HepG2 (cell line): ENCODE measurements around the gene SH2D6. TPM values are rescaled to one million over a fixed set of nuclear protein-coding genes. Genes with fewer than 3 reads are reported as not detected.

ENCODE experiments used
- ATAC-seq: fragments of 200-7000 bp; cut with Tn5 transposase; 3 replicates; pipeline ENCODE4 v1.9.1; 2020; ENCODE audit warnings: mild to moderate bottlenecking, moderate library complexity
- BruUV-seq: library from RNA; stranded (reverse); fragments of 400-500 nt; replicated peaks from 2 replicates; lab custom pipeline; 2021; lab: Mats Ljungman, UMichigan
- CTCF ChIA-PET: fragments of 300-600 bp; formaldehyde crosslinking; extraction: SDS; loops from one replicate; lab custom pipeline; 2021; ENCODE audit warnings: low total read pairs, inconsistent platforms, low intra/inter-chr PET ratio; lab: Yijun Ruan, JAX
- POLR2A ChIA-PET: fragments of 350-600 bp; sonication (Branson Sonifier 250); formaldehyde crosslinking; loops from one replicate; lab custom pipeline; 2020; ENCODE audit warnings: antibody characterized with exemption, inconsistent platforms; lab: Yijun Ruan, JAX
- DNase-seq: peaks from one replicate; pipeline ENCODE4 v3.0.0-alpha.2; 2015; ENCODE audit warnings: low spot score
- FAIRE-seq: peaks from 3 replicates; lab custom pipeline; 2011; peaks lifted over from hg19 to GRCh38; lab: Jason Lieb, UNC
- H2AFZ ChIP-seq: one replicate; pipeline ENCODE4 v1.6.1; 2011; ENCODE audit warnings: low read length, inconsistent platforms
- H3K27ac ChIP-seq: fragments of 300-600 bp; 3 replicates; pipeline ENCODE4 v1.8.0; 2011; ENCODE audit warnings: mixed run types, mild to moderate bottlenecking, mixed read lengths, low read length, inconsistent platforms; ENCODE audit not compliant: insufficient read depth; ENCODE audit errors: extremely low read length
- H3K27me3 ChIP-seq, 2 experiments: fragments of 200-600 bp in 1 of 2; 2 replicates in 1 of 2; 3 replicates in 1 of 2; pipeline versions ENCODE4 v1.6.0 to v1.8.0; 2011; ENCODE audit warnings: low read length in 2 of 2, mild to moderate bottlenecking in 2 of 2, moderate library complexity in 2 of 2, inconsistent platforms in 1 of 2; ENCODE audit not compliant: insufficient read depth in 2 of 2, control insufficient read depth in 1 of 2
- H3K36me3 ChIP-seq, 2 experiments: fragments of 200-600 bp in 1 of 2; replicated peaks in 1 of 2; 2 replicates in 1 of 2; 3 replicates in 1 of 2; pipeline versions ENCODE4 v1.5.1 to v1.8.0; 2011; ENCODE audit warnings: low read length in 2 of 2, inconsistent platforms in 1 of 2; ENCODE audit not compliant: insufficient read depth in 2 of 2, control insufficient read depth in 1 of 2
- H3K4me1 ChIP-seq: 2 replicates; pipeline ENCODE4 v1.5.1; 2012; ENCODE audit warnings: low read length, inconsistent platforms; ENCODE audit not compliant: insufficient read depth
- H3K4me2 ChIP-seq: 2 replicates; pipeline ENCODE4 v1.6.0; 2011; ENCODE audit warnings: low read depth, low read length, inconsistent platforms
- H3K4me3 ChIP-seq, 3 experiments: fragments of 200-600 bp in 1 of 3; sonication (generic), shearing (Covaris generic) in 1 of 3; replicated peaks in 1 of 3; 2 replicates each; pipeline ENCODE4 v1.5.1; 2011 to 2016; ENCODE audit warnings: low read length in 3 of 3, inconsistent platforms in 2 of 3, low read depth in 2 of 3, mild to moderate bottlenecking in 2 of 3, control low read depth in 1 of 3, mixed read lengths in 1 of 3; ENCODE audit not compliant: insufficient read depth in 1 of 3
- H3K79me2 ChIP-seq: one replicate; pipeline ENCODE4 v1.6.1; 2011; ENCODE audit warnings: low read length, inconsistent platforms; ENCODE audit not compliant: insufficient read depth
- H3K9ac ChIP-seq: 2 replicates; pipeline ENCODE4 v1.6.0; 2011; ENCODE audit warnings: mild to moderate bottlenecking, low read depth, low read length, inconsistent platforms; ENCODE audit not compliant: insufficient read depth
- H3K9me3 ChIP-seq: 2 replicates; pipeline ENCODE4 v1.5.1; 2012; ENCODE audit warnings: mild to moderate bottlenecking, low read length
- H4K20me1 ChIP-seq: 2 replicates; pipeline ENCODE4 v1.6.0; 2011; ENCODE audit warnings: inconsistent platforms, mild to moderate bottlenecking, low read length, moderate library complexity; ENCODE audit not compliant: insufficient read depth
- CHCHD3 ChIP-seq: sonication (generic); formaldehyde crosslinking; IDR thresholded peaks from 2 replicates; pipeline ENCODE4 v1.8.0; 2022; ENCODE audit warnings: mild to moderate bottlenecking, missing genetic modification reagents, moderate library complexity
- GATA4 ChIP-seq: sonication (generic); IDR thresholded peaks from 2 replicates; pipeline ENCODE4 v1.6.1; 2016; ENCODE audit warnings: antibody characterized with exemption, low read depth, borderline replicate concordance
- NR0B2 ChIP-seq: sonication (generic); formaldehyde crosslinking; IDR thresholded peaks from 2 replicates; pipeline ENCODE4 v1.4.0; 2020; ENCODE audit warnings: mild to moderate bottlenecking, missing genetic modification reagents
- NR2F6 ChIP-seq, 2 experiments: IDR thresholded peaks; 2 replicates each; pipeline ENCODE4 v1.6.1; 2016; ENCODE audit warnings: antibody characterized with exemption in 1 of 2, mild to moderate bottlenecking in 1 of 2
- POGK ChIP-seq: sonication (generic); formaldehyde crosslinking; conservative IDR thresholded peaks from 2 replicates; pipeline ENCODE4 v1.8.0; 2022; ENCODE audit warnings: mild to moderate bottlenecking, moderate library complexity, missing genetic modification reagents
- ZFX ChIP-seq: sonication (generic); formaldehyde crosslinking; IDR thresholded peaks from 2 replicates; pipeline ENCODE4 v1.4.0; 2020; ENCODE audit warnings: mild to moderate bottlenecking, low read depth, missing genetic modification reagents, moderate library complexity
- ZNF225 ChIP-seq: sonication (generic); formaldehyde crosslinking; IDR thresholded peaks from 2 replicates; pipeline ENCODE4 v1.4.0; 2020; ENCODE audit warnings: mild to moderate bottlenecking, missing genetic modification reagents
- ZNF687 ChIP-seq: sonication (generic); formaldehyde crosslinking; IDR thresholded peaks from 2 replicates; pipeline ENCODE4 v1.5.1; 2020; ENCODE audit warnings: mild to moderate bottlenecking, missing genetic modification reagents, moderate library complexity
- ZNF747 ChIP-seq: sonication (generic); formaldehyde crosslinking; IDR thresholded peaks from 2 replicates; pipeline ENCODE4 v1.8.1; 2023; ENCODE audit warnings: missing genetic modification reagents, mild to moderate bottlenecking, borderline replicate concordance
- ZNF839 ChIP-seq: sonication (generic); formaldehyde crosslinking; IDR thresholded peaks from 2 replicates; pipeline ENCODE4 v1.4.0; 2020; ENCODE audit warnings: missing genetic modification reagents, mild to moderate bottlenecking, borderline replicate concordance
- ZNF841 ChIP-seq: sonication (generic); formaldehyde crosslinking; IDR thresholded peaks from 2 replicates; pipeline ENCODE4 v1.8.1; 2023; ENCODE audit warnings: missing genetic modification reagents, borderline replicate concordance
- WGBS: methylation state at CpG from one replicate; pipeline ENCODE4 v1.1.6; 2017; ENCODE audit warnings: low lambda C conversion rate; 5-methylcytosine and 5-hydroxymethylcytosine counted together
- in situ Hi-C: cut with HindIII; loops from 2 replicates; pipeline ENCODE4 v1.10.0; 2017; ENCODE audit warnings: low pct_unique_long_range_greater_than_20kb; ENCODE audit not compliant: extremely low pct_ligation_motif_present
- intact Hi-C: fragments of 100-400 bp; cut with micrococcal nuclease; formaldehyde crosslinking; loops from one replicate; pipeline ENCODE4 v1.10.0; 2022; ENCODE audit not compliant: unreplicated experiment
- polyA plus RNA-seq, 8 experiments: library from polyadenylated mRNA; depleted of rRNA in 3 of 8; stranded (reverse) in 7 of 8; unstranded in 1 of 8; fragments of >200 nt; fragmentation: Illumina TruSeq in 4 of 8; extraction: Trizol in 4 of 8; gene quantifications; 2 replicates each; pipeline versions ENCODE4 v1.2.1 to v1.2.3, GENCODE V29; 2011 to 2016; ENCODE audit warnings: low read depth in 4 of 8, missing spikeins in 1 of 8, mixed read lengths in 1 of 8; ENCODE audit not compliant: insufficient read depth in 1 of 8
- total RNA-seq, 5 experiments: library from RNA; depleted of rRNA; stranded (reverse); fragments of >200 nt; fragmentation: Illumina TruSeq; extraction: Trizol; gene quantifications; 2 replicates each; pipeline ENCODE4 v1.2.3, GENCODE V29; 2016; ENCODE audit warnings: low read depth in 1 of 5

The SH2D6 gene
- total and polyA plus RNA-seq, 2 of the 13 experiments (the other 11 are each of a cell fraction or from before 2014, with no cell fraction given) = 0.11 to 0.26 TPM

GRCh38 chr2:85369500-85369899, 49.0 kb upstream of the SH2D6 start:
- H3K27ac ChIP-seq = no peak overlapping the region
- no TSS peak for BruUV-seq
- no peaks in the 10 kb centered on the region for H3K79me2 ChIP-seq
- ChIA-PET CTCF (no interaction called here), POLR2A (interaction anchor here (1.1 to 2.9 kb wide), 7 partner anchors 15 to 215 kb away, joined by 3 to 25 read pairs (median 6); partner anchors contain the start of genes ELMOD3, MAT2A, RETSAT and SH2D6)
- no peak overlapping the region for H2AFZ ChIP-seq
- 81% methylated on average over 4 of the region's 5 CpGs for WGBS
- DNase-seq (no peak), FAIRE-seq (no peak), ATAC-seq (no peak)
- H3K36me3 ChIP-seq = no peaks in the 10 kb centered on the region
- in situ Hi-C loops = no loop called here
- H3K9ac ChIP-seq = no peak overlapping the region
- intact Hi-C loops = no loop called here
- H3K27me3 ChIP-seq = no peaks in the 10 kb centered on the region
- TF ChIP-seq ZFX (CRISPR knock-in tag) (peak; percentile 28; the same call in 1 of the 2 replicates), ZNF225 (CRISPR knock-in tag) (no peak), NR2F6 (IDR thresholded peaks at IDR 0.05) (no peak), NR2F6 (CRISPR knock-in tag; IDR thresholded peaks at IDR 0.05) (no peak)
- no peak overlapping the region for H3K4me3 ChIP-seq
- H4K20me1 ChIP-seq = no peaks in the 10 kb centered on the region
- peaks cover 48% of the 10 kb centered on the region for H3K4me1 ChIP-seq
- no peaks in the 10 kb centered on the region for H3K9me3 ChIP-seq
- H3K4me2 ChIP-seq = 0 out of 2 replicates have a peak overlapping the region, but pooled peaks have one; percentile 0

- BruUV-seq = no TSS peak
- FAIRE-seq (no peak), DNase-seq (no peak), ATAC-seq (peak; percentile 35)
- CTCF ChIA-PET = no interaction called here
- Histone ChIP-seq H3K36me3 (no peaks in the 10 kb centered on the region), H3K4me1 (peaks cover 32% of the 10 kb centered on the region), H4K20me1 (no peaks in the 10 kb centered on the region), H3K27me3 (no peaks in the 10 kb centered on the region), H3K4me2 (no peak overlapping the region), H2AFZ (no peak overlapping the region), H3K9me3 (no peaks in the 10 kb centered on the region), H3K9ac (no peak overlapping the region), H3K27ac (no peak overlapping the region), H3K4me3 (no peak overlapping the region), H3K79me2 (no peaks in the 10 kb centered on the region)
- intact Hi-C loops = no loop called here
- in situ Hi-C loops = no loop called here
- POLR2A ChIA-PET = interaction anchor here (1.5 to 2.9 kb wide), 4 partner anchors 17 to 214 kb away, joined by 3 to 25 read pairs (median 8); partner anchors contain the start of genes ELMOD3, MAT2A, RETSAT and SH2D6
- WGBS = 93% methylated on average over 11 of the region's 11 CpGs
- no peak for TF ChIP-seq GATA4
- TF ChIP-seq NR0B2 (CRISPR knock-in tag) = no peak
- no peak for TF ChIP-seq ZNF839 (CRISPR knock-in tag)
- TF ChIP-seq ZNF747 = no peak
- TF ChIP-seq ZNF841 = no peak
- peak; percentile 39; the same call in 1 of the 2 replicates for TF ChIP-seq ZNF687 (CRISPR knock-in tag)
- no peak for TF ChIP-seq POGK (CRISPR knock-in tag)
- TF ChIP-seq CHCHD3 (CRISPR knock-in tag) = no peak
Observed at GRCh38 chr2:85371045-85371444, 47.5 kb upstream of the SH2D6 start.
